GM19023 (cell line): ENCODE data around the gene HOXB8.

Experiments
- ATAC-seq: cut with Tn5 transposase; IDR thresholded peaks from one replicate; pipeline ENCODE4 v1.9.1; 2021; ENCODE audit warnings: mild to moderate bottlenecking, moderate library complexity; ENCODE audit not compliant: unreplicated experiment

The HOXB8 gene

DNA sequence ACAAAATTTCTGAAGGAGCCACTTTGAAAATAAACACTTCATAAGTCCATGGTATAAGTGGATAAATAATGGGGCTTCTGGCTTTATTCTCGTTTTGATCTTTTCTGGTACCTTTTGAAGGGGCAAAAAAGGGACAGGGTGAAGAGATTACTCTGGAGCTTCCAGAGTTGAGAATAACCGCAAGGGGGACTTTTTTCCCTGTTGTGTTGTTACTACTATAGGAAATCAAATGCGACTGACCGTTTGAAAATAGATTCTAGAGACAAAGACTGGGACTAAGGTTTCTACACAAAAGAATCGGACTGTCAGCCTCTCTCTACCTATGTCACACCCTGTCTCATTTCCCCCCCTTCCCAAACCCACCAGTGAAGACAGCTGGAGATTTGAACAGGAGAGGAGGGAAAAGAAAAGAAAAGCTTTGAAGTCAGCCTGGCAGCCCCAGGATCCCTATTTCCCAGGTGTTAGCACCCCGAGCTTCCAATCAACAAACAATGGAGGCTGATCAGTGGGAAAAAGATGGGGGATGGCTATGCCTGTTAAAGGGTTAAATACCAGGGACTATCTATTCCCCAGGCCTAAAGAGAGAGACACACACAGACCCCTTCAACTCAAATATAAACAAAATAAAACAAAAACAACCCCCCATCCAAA lies 45.3 kb downstream of the HOXB8 start:
- ATAC-seq = no peak

DNA sequence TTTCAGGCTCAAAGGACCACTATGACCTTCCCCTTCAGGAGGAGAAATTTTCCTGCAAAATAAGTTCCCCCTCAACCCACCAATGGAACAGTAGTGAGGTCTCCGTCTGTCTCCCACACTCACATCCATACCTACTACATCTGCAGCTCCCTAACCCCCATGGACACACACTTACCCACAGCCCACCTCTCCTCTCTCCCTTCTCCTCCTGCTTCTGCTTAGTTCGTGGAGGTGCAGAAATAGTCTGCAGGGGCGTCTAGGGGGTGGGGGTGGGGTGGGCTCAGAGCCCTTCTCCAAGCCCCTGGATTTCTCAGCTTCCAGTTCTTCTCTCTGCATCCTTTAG lies 45.9 kb downstream of the HOXB8 start:
- no peak for ATAC-seq

DNA sequence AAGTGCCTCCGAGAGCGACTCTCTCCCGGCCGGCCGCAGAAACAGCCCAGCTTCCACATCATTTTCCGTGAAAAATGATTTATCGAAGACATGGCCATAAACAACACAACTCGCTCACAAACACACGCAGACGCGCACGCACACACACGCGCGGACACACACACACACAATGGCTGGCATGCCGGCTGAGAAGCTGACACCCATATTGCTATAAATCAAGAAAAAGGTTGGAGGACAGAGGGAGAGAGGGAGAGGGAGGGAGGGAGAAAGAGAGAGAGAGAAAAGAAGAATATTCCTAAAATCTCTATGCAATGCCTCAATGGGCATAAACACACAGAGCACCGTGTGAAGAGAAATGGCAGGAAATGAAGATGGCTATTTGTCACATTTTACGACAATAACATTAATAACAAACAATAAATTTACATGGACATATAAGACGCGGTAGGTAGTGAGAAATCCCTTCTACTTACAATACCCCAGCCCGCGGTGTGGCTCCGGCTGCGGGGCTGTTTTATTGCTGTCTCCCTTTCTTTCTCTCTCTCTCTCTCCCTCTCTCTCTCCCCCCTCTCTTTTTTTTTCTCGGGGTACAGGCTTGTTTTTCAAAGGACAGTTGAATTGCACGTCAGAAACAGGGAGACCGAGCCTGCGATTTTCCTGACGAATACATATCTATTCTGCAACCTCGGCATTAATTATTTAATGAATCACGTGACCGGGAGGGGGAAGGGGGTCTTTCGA lies 46.4 kb downstream of the HOXB8 start:
- ATAC-seq = no peak

DNA sequence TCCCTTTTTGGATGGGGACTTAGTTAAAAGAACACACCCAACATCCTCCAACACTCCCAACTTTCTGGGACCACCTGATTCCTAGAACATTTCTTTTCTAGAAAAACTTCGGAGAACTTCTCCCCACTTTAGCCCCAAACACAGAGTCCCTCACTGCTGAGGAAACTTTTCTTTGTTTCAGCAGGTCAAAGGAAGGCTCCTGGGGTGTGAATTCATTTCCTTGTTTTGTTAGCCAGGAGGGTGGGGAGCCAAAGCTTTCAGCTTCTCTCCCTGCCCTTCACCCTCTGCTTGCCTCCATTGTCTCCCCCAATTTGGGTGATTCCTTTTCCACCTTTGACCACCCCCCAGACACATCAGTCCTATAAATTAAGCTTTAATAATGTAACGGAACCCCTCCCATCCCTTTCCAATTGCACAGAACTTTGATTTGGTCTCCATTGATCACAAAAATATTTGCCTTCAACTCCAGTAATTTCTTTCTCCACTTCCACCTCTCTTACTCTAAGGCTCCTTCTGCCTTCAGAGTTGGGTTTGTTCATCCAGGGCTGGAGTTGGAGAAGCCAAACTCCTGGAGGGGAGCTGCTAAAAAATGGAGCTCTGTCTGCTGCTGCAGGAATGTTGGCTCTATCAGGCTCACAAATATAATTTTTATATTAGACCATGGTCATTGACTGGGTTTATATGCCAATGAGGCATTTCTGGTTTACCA lies 47.3 kb downstream of the HOXB8 start:
- ATAC-seq = no peak

DNA sequence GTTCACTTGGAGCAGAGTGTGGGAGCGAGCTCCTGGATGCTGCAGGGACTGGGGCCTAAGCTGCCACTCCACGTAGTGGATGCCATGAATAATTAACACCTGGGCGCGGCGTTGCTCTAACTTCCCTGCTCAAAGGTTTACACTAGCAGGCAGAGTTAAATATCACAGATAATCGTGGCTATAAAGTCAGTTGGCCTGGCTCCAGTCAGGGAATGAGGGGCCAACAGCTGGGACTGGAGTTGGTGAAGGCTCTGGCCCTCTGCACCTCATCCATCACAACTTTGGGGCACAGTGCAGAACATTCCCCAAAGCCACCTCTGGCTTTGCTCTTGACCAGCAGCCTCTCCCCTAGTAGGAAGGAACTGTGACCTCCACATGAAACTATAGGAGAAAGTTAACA lies 47.9 kb downstream of the HOXB8 start:
- no peak for ATAC-seq

DNA sequence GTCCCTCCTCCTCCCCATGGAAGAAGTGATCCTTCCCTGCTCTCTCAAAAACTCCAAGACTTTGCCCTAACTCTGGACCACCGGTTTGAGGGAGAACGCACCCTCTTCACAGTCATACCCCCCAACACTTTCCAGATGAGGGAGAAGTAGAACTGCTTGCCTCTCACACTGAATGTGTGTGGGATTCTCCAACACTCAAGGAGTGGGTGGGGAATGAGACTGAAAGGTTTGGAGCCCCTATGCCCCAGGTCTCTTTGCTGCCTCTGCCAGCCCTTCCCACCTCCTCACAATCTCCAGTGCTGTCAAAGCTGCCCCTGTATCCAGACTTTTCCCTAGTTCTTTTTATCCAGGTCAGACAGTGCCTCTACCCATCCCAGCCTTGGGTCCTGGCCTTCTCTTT lies 48.4 kb downstream of the HOXB8 start:
- ATAC-seq = no peak

DNA sequence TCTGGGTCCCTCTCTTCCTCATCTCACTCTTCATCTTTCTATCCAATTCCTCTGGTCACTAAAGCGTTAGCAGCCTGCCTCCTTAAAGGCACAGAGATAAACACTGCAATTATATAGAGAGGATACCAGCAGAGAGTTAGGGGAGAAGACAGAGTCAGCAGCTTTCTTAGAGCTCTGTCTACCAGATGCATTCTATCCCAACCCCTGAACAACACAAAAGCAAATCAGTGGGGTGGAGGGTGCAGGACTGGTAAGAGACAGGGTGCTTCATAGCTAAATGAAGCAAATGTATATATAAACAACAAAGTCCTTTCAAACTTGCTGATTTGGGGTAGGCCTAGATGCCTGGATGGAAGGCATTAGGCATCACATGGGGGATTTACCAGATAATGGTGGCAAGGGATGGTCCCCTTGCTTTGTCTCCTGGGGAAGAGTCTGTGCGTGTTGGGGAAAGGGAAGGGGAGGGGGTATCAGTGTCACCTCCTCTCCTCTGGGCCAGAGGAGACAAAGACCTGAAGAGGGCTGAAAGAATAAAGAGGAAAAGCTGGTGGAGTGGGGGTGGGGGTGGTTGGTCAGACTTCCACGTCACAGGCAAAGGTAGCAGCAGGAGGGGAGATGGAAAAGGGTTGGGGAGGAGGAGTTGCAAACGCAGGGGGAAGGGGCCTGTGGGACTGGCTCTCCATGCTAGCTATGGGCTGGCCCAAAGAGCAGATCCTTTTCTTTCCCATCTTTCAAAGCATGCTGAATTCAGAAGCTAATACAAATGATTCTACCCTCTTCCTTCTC lies 49.0 kb downstream of the HOXB8 start:
- ATAC-seq = no peak

DNA sequence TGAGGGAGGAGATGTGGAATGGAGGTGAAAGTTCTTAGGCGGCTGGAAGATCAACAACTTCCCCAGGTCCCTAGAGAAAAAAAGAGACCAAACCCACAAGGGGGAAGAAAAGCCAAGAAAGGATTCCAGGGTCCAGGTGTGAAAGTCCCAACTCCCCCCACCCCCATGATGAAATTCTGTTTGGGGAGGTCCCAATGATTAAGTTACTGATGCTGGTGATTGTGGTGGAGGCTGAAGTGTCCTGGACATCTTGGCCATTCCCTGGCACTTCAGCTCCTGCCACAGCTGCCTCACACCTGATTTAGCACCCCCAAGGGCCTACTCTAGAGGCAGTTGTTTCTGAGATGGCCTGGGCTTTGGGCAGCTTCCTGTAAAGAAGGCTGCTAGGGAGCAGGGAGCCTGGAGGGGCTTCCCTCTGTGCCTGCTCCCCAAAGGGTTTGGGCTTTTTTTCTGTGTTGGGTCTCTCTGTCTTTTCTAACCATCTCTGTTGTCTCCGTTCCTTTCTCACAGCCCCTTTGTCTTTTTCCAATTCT lies 50.0 kb downstream of the HOXB8 start:
- ATAC-seq = no peak

DNA sequence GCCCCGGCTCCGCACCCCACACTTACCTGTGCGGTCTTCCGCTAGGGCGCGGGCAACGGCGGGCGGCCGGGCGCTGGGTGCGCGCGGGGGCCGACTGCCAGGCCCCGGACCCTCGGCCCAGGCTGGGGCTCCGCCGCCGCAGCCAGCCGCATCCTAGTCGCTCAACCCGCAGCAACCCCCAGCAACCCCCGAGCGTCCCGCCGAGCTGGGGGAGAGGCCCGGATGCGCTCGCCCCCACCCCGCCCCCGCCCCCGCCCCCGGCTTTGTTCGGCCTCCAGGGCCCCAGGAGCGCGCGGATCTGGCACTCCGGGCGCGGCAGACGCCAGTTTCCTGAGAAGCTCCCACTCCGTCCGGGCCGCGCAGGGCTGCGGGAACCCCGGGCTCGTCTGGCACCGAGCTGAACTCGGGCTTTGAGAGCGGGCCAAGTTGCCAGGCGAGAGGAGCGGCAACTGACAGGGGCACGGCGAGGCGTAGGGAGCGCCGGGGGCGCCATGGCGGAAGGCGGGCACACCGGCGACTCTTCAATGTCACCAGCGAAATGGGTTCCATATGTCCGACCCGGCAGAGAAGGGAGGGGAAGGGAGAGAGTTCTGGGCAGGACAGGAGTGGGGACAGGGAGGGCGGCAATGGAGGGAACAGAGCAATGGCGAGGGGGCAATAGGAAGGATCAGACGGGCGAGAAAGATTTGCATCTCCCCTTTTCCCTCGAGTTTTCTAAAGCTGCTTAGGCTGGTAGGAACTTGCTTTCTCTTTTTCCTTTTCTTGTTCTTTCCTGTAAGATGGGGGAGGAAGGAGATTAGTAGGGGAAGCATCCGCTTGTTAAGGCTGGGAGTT lies 50.7 kb downstream of the HOXB8 start:
- ATAC-seq = no peak

DNA sequence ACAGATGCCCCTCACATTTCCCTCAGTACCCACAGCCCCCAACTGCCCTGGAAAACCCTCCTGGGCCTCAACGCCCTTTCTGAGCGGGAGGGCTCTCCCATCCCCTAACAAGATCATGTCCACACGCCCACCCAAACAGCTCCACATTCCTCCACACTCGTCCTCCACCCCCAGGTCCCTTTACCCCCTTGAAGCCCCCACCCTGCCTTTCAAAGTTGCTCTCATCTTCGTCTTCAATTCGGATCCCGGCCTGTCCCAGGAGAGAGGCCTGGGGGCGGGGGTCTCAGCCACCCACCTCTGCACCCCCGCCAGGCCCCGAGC lies 51.3 kb downstream of the HOXB8 start:
- ATAC-seq = no peak

DNA sequence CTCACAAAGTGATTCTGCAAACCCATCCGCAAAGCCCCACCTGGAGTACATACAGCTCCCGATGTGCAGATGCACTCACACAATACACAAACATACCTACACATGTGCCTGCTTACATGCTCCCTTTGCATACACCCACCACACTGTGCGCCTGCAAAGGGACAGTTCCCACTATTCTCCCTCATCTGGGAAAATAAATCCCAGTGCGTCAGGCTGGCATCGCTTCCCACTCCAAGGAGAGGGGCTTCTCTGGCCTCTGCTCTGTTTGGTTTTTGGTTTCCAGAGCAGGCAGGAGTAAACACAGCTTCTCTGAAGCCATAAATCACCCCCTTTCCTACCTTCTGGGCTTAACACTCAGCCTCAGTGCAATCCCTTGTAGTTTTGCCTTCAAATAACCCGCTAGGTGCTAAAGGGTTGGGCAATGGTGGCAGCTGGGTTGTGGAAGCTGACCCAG lies 51.7 kb downstream of the HOXB8 start:
- no peak for ATAC-seq

DNA sequence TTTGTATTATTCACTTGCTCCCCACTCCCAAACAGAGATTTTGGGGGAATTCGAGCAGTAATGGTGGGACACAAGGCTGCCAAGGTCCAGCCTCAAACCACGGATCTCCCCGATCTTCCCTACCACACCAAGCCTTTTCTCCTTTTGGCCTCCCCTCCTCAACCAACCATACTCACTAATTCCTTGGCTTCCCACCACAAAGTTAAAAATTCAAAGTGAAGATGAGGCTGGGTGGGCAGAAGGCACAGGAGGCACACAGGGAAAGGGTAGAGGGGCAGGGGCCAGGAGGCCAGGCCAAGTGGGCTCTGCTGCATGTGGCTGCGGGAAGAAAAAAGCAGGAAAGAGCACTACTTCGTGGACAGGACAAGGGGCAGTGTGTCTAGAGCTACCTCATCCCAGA lies 52.2 kb downstream of the HOXB8 start:
- ATAC-seq = no peak
